ENCODE results near the gene ELOVL4. TPM values are rescaled to one million over a fixed set of nuclear protein-coding genes. Genes with fewer than 3 reads are reported as not detected.

ELOVL4 gene
- total RNA-seq, 1 donor from 2014 or later, result 0.51 TPM

GRCh38 chr6:79911992-79912391, 35.4 kb downstream of the ELOVL4 start:
- DNase-seq, result no peak

- no peak for DNase-seq
Observed at GRCh38 chr6:79909517-79909916, 37.8 kb downstream of the ELOVL4 start.

GRCh38 chr6:79902046-79902445, 45.3 kb downstream of the ELOVL4 start:
- no peak for DNase-seq

- DNase-seq, result no peak
Observed at GRCh38 chr6:79898076-79898475, 49.3 kb downstream of the ELOVL4 start.

GRCh38 chr6:79896075-79896449, 51.3 kb downstream of the ELOVL4 start:
- no peak for DNase-seq

GRCh38 chr6:79895382-79896074, 51.8 kb downstream of the ELOVL4 start:
- no peak for DNase-seq

- no peak for DNase-seq
Observed at GRCh38 chr6:79894939-79895338, 52.4 kb downstream of the ELOVL4 start.

GRCh38 chr6:79888587-79888986, 58.8 kb downstream of the ELOVL4 start:
- no peak for DNase-seq

GRCh38 chr6:79878142-79878748, 69.1 kb downstream of the ELOVL4 start:
- no peak for DNase-seq

- no peak for DNase-seq
Observed at GRCh38 chr6:79874531-79875134, 72.7 kb downstream of the ELOVL4 start.

GRCh38 chr6:79872986-79873385, 74.4 kb downstream of the ELOVL4 start:
- no peak for DNase-seq

GRCh38 chr6:79872303-79872702, 75.0 kb downstream of the ELOVL4 start:
- no peak for DNase-seq

- DNase-seq, result peak; percentile 85
Observed at GRCh38 chr6:79869600-79870084, 77.7 kb downstream of the ELOVL4 start.

GRCh38 chr6:79869184-79869583, 78.2 kb downstream of the ELOVL4 start:
- no peak for DNase-seq

GRCh38 chr6:79868098-79868722, 79.1 kb downstream of the ELOVL4 start:
- peak; percentile 83 for DNase-seq

Other genes with a start within 250 kb of the ELOVL4 start
- gene TTK, start 57.1 kb upstream of the ELOVL4 start, total RNA-seq, result 8.5 and 37.9 TPM in 2 replicates
- gene BCKDHB, start 159.1 kb upstream of the ELOVL4 start, total RNA-seq, result 10.9 and 15.0 TPM in 2 replicates

Data from dermis blood vessel endothelial cell (primary cell).